Uterus (tissue), 4 donors: ENCODE results near the gene CRY1. TPM values are rescaled to one million over a fixed set of nuclear protein-coding genes. Genes with fewer than 3 reads are reported as not detected.

Source experiments
- DNase-seq, 2 donors: peaks; one replicate each; pipeline ENCODE4 v3.0.0-alpha.2; 2019 to 2020
- H3K27ac ChIP-seq, 2 donors: fragments of 200-600 bp; sonication (generic); 1 replicate in 1 of 2; 2 replicates in 1 of 2; pipeline ENCODE4 v1.5.1; 2016 to 2018
- H3K27me3 ChIP-seq, 2 donors: fragments of 200-600 bp; sonication (generic); one replicate each; pipeline ENCODE4 v1.5.1; 2018 to 2019; ENCODE audit warnings: control low read depth in 1 of 2
- H3K36me3 ChIP-seq, 2 donors: fragments of 200-600 bp; sonication (generic); one replicate each; pipeline ENCODE4 v1.5.1; 2019; ENCODE audit warnings: control low read depth in 1 of 2
- H3K4me1 ChIP-seq, 2 donors: fragments of 200-600 bp; sonication (generic); one replicate each; pipeline ENCODE4 v1.5.1; 2018 to 2019; ENCODE audit warnings: control low read depth in 1 of 2
- H3K4me3 ChIP-seq, 2 donors: fragments of 200-600 bp; sonication (generic); 1 replicate in 1 of 2; 2 replicates in 1 of 2; pipeline ENCODE4 v1.5.1; 2018 to 2019; ENCODE audit warnings: mild to moderate bottlenecking in 1 of 2
- H3K9me3 ChIP-seq, 2 donors: fragments of 200-600 bp; sonication (generic); one replicate each; pipeline ENCODE4 v1.5.1; 2019; ENCODE audit warnings: control low read depth in 1 of 2
- CTCF ChIP-seq, 4 experiments: fragments of 200-600 bp in 2 of 4; fragments of 450-650 bp in 2 of 4; sonication (generic) in 2 of 4; IDR thresholded peaks; one replicate each; pipeline ENCODE4 v1.5.1; 2016 to 2019; ENCODE audit warnings: antibody characterized with exemption in 4 of 4, mild to moderate bottlenecking in 2 of 4, moderate library complexity in 1 of 4
- POLR2A ChIP-seq, 2 donors: fragments of 450-650 bp; IDR thresholded peaks; one replicate each; pipeline ENCODE4 v1.6.1; 2016; ENCODE audit warnings: antibody characterized with exemption in 2 of 2, mild to moderate bottlenecking in 1 of 2, moderate library complexity in 1 of 2
- intact Hi-C: fragments of 100-400 bp; cut with DNase I; formaldehyde crosslinking; loops from one replicate; pipeline ENCODE4 v1.15.1; 2023; ENCODE audit warnings: low total_unique reads
- total RNA-seq, 4 donors: library from RNA; depleted of rRNA in 3 of 4; stranded (reverse); fragments of >200 nt in 3 of 4; gene quantifications; one replicate each; pipeline versions ENCODE4 v1.1.0 to v1.2.4, GENCODE V29; 2014 to 2023
- donor health status: DM: yes; HTN: yes; CAD: no.

Gene CRY1
- total RNA-seq, 4 donors from 2014 or later = 8.2 to 66.5 (median 35.6) TPM

DNA sequence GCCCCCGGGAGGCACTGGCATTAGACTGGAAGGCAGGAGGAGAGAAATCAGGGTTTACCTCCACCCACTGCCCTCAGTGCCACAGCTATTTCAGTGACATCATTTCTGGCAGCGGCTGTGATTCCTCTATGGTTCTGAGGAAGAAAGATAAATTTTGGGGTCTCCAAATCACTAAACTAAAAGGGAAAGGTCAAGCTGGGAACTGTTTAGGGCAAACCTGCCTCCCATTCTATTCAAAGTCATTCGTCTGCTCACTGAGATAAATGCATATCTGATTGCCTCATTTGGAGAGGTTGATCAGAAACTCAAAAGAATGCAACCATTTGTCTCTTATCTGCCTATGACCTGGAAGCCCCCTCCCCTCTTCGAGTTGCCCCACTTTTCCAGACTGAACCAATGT lies 14.0 kb upstream of the CRY1 start:
- Histone ChIP-seq H3K4me1 (no peaks in the 10 kb centered on the region), H3K9me3 (no peaks in the 10 kb centered on the region), H3K27me3 (no peaks in the 10 kb centered on the region), H3K27ac (no peak overlapping the region), H3K36me3 (no peaks in the 10 kb centered on the region), H3K4me3 (no peak overlapping the region)
- no peak for DNase-seq
- intact Hi-C loops = no loop called here
- TF ChIP-seq CTCF (IDR thresholded peaks at IDR 0.05) = no peak
- no peak for TF ChIP-seq POLR2A (IDR thresholded peaks at IDR 0.05)

- no peak for TF ChIP-seq CTCF (IDR thresholded peaks at IDR 0.05)
- no peak for TF ChIP-seq POLR2A (IDR thresholded peaks at IDR 0.05)
- intact Hi-C loops = no loop called here
- DNase-seq = no peak
- no peak overlapping the region for H3K4me3 ChIP-seq
- no peaks in the 10 kb centered on the region for H3K36me3 ChIP-seq
- H3K27ac ChIP-seq = no peak overlapping the region
- no peaks in the 10 kb centered on the region for H3K27me3 ChIP-seq
- no peaks in the 10 kb centered on the region for H3K9me3 ChIP-seq
- no peaks in the 10 kb centered on the region for H3K4me1 ChIP-seq
Measured at GRCh38 chr12:107106241-107107025, 13.1 kb upstream of the CRY1 start.

DNA sequence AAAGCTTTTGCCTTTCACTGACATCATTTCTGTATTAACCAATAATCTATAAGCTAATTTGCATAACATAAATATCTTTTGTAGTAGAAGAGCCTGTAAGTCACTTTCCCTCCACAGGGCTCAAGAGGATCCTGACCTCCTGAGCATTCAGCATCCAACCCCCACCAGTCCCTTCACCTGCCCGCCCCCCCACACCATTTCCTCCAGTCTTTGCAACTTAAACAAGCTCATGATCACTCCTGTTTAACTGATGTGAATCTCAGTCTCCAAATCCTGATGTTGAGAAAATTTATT lies 12.0 kb upstream of the CRY1 start:
- intact Hi-C loops = no loop called here
- no peaks in the 10 kb centered on the region for H3K36me3 ChIP-seq

DNA sequence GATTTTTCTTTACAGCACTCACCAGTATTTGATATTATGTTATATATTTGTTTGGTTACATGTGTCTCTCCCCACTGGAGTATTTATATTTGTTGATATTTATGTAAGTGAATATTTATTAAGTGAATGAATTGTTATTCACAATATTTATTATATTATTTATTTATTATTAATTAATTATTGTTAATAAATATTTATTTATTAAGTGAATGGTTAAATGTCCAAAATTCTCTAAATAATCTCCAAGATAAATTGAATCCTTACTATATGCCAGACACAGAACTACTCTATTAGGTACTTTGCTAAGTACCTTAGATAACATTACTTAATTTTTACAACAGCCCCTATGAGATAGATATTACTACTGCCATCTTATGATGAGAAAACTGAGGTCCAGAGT lies 10.2 kb upstream of the CRY1 start:
- Histone ChIP-seq H3K27ac (no peak overlapping the region), H3K4me3 (no peak overlapping the region), H3K27me3 (no peaks in the 10 kb centered on the region), H3K4me1 (no peaks in the 10 kb centered on the region), H3K36me3 (no peaks in the 10 kb centered on the region), H3K9me3 (no peaks in the 10 kb centered on the region)
- DNase-seq = no peak
- intact Hi-C loops = no loop called here
- no peak for TF ChIP-seq POLR2A (IDR thresholded peaks at IDR 0.05)

More for the DNA sequence above, 12.0 kb upstream of the CRY1 start:
- Histone ChIP-seq H3K4me3 (no peak overlapping the region), H3K9me3 (no peaks in the 10 kb centered on the region), H3K4me1 (no peaks in the 10 kb centered on the region), H3K27ac (no peak overlapping the region), H3K27me3 (no peaks in the 10 kb centered on the region)
- TF ChIP-seq CTCF (IDR thresholded peaks at IDR 0.05) = no peak
- no peak for TF ChIP-seq POLR2A (IDR thresholded peaks at IDR 0.05)
- no peak for DNase-seq

GRCh38 chr12:107103097-107103496 lies 9.7 kb upstream of the CRY1 start:
- no peaks in the 10 kb centered on the region for H3K36me3 ChIP-seq
- TF ChIP-seq CTCF (IDR thresholded peaks at IDR 0.05) (no peak), POLR2A (IDR thresholded peaks at IDR 0.05) (no peak)
- intact Hi-C loops = no loop called here
- H3K27ac ChIP-seq = no peak overlapping the region
- H3K4me1 ChIP-seq = no peaks in the 10 kb centered on the region
- H3K9me3 ChIP-seq = no peaks in the 10 kb centered on the region
- DNase-seq = no peak
- H3K4me3 ChIP-seq = no peak overlapping the region
- no peaks in the 10 kb centered on the region for H3K27me3 ChIP-seq

- Histone ChIP-seq H3K4me1 (no peaks in the 10 kb centered on the region), H3K27ac (no peak overlapping the region), H3K27me3 (no peaks in the 10 kb centered on the region), H3K9me3 (no peaks in the 10 kb centered on the region), H3K36me3 (no peaks in the 10 kb centered on the region), H3K4me3 (no peak overlapping the region)
- TF ChIP-seq POLR2A (IDR thresholded peaks at IDR 0.05) (no peak), CTCF (IDR thresholded peaks at IDR 0.05) (no peak)
- DNase-seq = no peak
- intact Hi-C loops = no loop called here
Measured at GRCh38 chr12:107102294-107102693, 8.9 kb upstream of the CRY1 start.
